GM21786 (cell line): Measurements from ENCODE around the gene SHD.
A peak's percentile ranks its signal among the peaks of the same experiment; 100 is the strongest.
"Not testable (repeated sequence)": the region's sequence is repeated elsewhere in the genome, so short reads cannot be mapped to it uniquely, and the experiment has no call there.

Experiments
- ATAC-seq: cut with Tn5 transposase; IDR thresholded peaks from one replicate; pipeline ENCODE4 v1.9.1; 2021; ENCODE audit not compliant: unreplicated experiment

Gene SHD

DNA sequence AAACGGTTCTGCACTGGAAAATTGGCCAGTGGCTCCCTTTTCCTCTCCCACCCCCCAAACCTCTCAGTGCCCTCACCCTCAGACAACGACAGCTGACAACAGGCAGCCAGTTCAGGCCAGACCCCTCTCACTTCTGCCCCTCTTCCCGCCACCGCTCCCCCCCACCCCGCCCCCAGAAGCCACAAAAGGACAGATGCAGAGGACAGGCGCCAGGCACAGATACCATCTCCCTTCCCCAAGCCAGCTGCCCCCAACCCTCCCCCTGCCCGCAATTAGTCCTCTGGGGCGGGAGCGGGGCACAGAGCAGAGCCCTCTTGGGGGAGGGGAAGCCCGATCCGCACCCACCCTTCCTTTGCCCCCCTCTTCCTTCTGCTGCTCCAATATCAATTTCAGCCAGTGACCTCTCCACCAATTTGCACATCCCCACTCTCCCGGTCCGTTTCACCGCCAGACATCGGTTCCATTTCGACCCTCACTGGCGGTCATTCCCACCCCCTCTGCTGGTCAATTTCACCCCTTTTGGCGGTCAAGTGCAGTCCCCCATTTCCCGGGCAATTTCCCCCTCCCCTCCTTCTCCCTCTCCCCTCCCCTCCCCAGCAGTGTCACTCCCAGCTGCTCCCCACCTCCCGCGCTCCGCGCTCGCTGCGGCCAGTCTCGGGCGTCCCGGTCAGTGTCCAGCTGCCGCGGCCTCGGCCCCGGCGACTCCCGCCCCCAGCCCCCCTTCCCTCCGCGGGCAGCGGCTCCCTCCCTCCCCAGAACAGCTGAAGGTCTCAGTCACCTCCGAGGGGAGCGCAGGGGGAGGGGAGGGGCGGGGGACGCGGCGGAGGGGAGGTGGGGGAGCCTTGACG is at the start of gene SHD:
SHD (plus strand) TSS at position 848 of the 848 bp plus-strand sequence. CDS start 798 bp downstream, outside the sequence.
- ATAC-seq = no peak

DNA sequence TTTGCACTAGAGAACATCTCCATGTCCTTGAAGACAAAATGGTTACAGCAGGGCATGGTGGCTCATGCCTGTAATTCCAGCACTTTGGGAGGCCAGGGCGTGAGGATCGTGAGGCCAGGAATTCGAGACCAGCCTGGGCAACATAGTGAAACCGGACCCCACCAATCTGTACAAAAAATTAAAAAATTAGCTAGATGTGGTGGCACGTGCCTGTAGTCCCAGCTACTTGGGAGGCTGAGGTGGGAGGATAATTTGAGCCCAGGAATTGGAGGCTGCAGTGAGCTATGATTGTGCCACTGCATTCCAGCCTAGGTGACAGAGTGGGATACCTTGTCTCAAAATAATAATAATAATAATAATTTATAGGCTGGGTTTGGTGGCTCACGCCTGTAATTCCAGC is 48.8 kb upstream of the SHD start:
- ATAC-seq = not testable (repeated sequence)

- not testable (repeated sequence) for ATAC-seq
Measured at GRCh38 chr19:4231521-4231920, 47.5 kb upstream of the SHD start.

- not testable (repeated sequence) for ATAC-seq
Measured at GRCh38 chr19:4232139-4232538, 46.9 kb upstream of the SHD start.

- ATAC-seq = no peak
Measured at GRCh38 chr19:4232614-4233281, 46.3 kb upstream of the SHD start.

DNA sequence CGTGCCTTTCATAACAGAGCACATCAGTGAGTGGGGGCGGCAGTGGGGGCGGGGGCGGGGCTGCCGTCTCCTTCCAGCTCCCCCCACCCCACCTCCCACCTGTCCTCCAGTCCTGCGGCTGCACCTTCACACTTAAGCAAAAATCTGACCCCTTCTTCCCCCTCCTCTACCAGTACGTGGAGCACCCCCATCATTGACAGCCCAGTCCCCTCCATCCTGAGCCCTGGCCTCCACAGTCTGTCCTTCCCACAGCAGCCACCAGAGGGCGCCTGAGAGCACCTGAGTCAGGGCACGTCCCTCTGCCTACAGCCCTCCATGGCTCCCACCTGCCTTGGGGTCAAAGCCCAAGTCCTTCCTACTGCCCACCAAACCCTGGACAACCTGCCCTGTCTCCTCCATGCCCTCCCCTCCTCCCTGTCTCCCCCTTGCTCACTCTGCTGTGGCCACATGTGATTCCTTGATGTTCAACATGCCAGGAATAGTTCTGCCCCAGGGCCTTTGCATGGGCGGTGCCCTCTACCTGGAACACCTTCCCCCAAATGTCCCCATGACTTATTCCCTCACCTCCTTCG is 45.7 kb upstream of the SHD start:
- ATAC-seq = no peak

- ATAC-seq = no peak
Measured at GRCh38 chr19:4234142-4234861, 44.8 kb upstream of the SHD start.

GRCh38 chr19:4234862-4235201 is 44.2 kb upstream of the SHD start:
- no peak for ATAC-seq

GRCh38 chr19:4237510-4237909 is 41.6 kb upstream of the SHD start:
- not testable (repeated sequence) for ATAC-seq

GRCh38 chr19:4238831-4239230 is 40.2 kb upstream of the SHD start:
- no peak for ATAC-seq

DNA sequence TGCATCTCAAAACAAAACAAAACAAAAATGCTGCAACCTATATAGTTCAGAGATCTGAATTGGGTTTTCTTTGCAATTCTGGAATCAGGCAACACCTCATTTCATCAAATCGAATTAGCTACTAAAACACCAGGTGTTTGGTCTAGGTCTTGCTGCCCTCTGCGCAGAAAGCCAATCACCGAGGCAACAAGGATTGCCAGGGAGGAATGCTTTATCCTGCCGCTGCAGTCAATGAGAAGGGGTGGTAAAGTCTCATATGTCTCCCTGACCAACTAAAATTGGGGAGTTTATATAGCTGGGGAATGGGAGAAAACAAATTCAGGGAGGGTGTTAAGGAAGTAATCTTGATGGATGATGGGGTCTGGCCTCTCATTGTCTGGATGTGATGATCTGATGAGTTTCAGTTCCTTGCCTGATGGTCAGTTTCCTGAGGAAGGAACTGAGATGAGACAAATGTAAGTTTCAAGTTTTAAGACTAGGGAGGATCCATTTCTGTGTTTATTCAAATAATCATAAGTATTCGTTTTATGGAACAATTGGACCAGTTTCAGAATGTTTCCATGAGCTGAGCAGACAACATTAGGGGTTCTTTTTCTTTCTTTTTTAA is 37.1 kb upstream of the SHD start:
- no peak for ATAC-seq

DNA sequence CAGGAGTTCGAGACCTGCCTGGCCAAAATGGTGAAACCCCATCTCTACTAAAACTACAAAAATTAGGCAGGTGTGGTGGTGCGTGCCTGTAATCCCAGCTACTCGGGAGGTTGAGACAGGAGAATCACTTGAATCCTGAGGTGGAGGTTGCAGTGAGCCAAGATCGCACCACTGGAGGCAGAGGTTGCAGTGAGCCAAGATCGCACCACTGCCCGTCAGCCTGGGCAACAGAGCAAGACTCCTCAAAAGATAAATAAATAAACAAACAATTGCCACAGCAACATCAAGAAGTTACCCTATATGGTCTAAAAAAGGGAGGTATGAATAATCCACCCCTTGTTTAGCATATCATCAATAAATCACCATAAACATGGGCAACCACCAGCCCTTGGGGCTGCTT is 33.1 kb upstream of the SHD start:
- not testable (repeated sequence) for ATAC-seq

DNA sequence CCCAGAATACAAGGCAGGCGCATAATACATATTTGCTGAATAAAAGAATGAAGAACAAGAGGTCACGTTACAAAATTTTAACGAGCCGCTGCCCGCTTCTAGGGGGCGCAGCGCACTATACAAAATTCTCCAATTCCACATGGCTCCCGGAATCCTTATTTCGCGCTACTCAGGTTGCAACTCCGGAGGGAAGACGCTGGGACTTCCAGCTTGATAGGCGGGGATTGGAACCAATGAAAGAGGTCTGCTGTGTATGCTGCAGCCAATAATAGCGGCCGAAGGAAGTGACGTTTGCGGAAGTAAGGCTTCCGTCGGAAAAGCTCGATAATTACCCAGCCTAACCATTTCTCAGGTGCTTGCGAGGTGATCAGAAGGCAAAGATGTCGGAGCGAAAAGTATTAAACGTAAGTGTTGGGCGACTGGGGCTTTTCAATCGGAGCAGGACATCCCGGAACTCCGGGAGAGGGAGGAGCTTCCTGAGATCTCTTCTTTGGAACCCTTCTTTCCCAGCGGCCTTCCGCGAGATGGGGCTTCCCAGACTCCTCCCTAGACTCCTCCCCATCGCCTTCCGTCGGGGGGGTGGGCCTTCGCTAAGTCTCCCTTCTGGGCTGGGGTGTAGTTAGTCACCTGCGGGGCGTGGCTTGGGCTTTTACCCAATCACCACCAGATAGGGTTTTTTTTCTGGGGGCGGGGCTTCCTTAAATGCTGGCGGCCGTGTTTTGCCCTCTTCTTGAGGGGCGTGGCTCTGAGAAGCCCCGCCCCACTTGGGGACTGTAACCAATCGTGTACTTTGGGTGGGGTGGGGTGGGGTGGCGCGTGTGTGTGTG is 32.1 kb upstream of the SHD start, which contains the start of gene YJU2:
YJU2 (plus strand) TSS at position 314 of the 827 bp plus-strand sequence; CDS start at position 381, 67 bp downstream.
- peak; percentile 87 for ATAC-seq

GRCh38 chr19:4256563-4256962 is 22.5 kb upstream of the SHD start:
- no peak for ATAC-seq

DNA sequence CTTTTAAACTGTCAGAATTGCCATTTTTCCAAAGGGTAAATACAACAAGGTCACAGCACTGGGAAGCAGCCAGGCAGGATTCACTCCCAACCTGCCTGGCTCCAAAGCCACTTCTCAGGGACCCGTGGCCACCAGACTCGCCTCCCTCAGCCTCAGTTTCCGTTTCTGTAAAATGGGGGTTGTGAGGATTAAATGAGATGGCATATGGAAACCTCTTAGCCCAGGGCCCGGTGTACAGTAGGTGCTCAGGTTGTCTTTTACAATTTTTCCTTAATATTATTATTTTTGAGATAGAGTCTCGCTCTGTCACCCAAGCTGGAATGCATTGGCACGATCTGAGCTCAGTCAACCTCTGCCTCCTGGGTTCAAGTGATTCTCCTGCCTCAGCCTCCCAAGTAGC is 22.0 kb upstream of the SHD start:
- no peak for ATAC-seq

DNA sequence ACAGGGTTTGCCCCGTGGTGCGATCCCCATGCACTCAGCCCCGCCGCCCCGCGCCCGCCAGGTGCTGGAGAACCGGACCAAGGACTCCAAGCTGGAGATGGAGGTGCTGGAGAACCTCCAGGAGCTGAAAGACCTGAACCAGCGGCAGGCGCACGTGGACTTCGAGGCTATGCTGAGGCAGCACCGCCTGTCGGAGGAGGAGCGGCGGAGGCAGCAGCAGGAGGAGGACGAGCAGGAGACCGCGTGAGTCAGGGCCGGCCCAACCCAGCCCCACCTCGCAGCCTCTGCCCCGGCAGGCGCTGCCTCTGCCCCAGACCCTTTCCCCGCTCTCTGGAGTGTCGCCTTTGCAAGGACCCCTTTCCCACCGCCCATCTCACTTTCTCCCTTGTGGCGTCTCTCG is 20.9 kb upstream of the SHD start:
- ATAC-seq = no peak

DNA sequence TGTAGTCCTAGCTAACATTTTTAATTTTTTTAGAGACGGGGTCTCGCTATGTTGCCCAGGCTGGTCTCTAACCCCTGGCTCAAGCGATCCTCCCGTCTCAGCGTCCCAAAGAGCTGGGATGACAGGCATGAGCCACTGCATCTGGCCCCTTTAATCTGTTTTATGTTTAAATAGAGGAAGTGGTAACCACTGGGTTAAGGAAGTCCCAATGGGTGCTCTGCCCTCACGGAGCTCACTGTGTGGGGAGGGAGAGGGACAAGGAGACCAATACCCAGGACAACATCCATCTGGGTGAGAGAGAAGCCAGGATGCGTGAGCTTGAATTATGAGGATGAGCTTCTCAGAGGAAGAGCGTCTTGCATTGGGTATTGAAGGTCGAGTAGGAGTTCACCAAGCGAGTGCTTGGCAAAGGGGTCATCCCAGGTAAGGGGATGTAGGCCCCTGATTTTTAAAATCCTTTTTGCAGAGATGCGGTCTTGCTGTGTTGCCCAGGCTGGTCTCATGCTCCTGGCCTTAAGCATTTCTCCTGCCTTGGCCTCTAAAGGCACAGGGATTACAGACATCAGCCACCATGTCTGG is 18.4 kb upstream of the SHD start:
- ATAC-seq = no peak

DNA sequence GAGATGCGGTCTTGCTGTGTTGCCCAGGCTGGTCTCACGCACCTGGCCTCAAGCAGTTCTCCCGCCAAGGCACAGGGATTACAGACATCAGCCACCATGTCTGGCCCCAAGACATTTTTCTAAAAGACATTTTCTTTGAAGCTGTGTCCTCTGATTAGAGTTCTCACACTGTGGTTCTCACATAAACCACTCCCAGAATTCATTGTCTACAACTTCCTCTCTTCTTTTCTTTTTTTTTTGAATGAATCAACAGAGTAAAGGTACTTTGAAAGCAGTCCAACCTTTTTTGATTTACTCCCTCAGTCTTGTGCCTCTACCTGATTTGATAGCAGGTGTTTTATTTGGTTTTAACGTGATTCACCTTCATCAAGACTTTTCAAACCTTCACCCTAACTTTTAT is 14.3 kb upstream of the SHD start:
- no peak for ATAC-seq

DNA sequence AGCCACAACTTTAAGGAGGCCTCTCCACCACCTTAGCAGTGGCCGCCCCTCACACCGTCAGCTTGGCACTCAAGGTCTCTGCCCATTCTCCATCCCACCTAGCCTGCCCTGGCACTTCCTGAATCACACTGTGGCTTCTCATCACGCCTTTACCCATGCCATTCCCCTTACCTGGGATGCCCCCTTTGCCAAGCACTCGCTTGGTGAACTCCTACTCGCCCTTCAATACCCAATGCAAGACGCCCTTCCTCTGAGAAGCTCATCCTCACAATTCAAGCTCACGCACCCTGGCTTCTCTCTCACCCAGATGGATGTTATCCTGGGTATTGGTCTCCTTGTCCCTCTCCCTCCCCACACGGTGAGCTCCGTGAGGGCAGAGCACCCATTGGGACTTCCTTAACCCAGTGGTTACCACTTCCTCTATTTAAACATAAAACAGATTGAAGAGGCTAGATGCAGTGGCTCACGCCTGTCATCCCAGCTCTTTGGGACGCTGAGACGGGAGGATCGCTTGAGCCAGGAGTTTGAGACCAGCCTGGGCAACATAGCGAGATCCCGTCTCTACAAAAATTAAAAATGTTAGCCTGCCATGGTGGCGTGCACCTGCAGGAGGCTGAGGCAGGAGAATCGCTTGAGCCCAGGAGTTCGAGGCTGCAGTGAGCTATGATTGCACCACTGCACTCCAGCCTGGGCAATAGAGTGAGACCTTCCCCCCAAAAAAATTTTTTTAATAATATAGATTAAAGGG is 12.6 kb upstream of the SHD start:
- ATAC-seq = no peak
